Activated CD4-positive, alpha-beta T cell treated with anti-CD3 and anti-CD28 coated beads, Interleukin-2, amount 50 U/mL, for 16 hours (primary cell): ENCODE measurements around the gene GPX4.
A peak's percentile ranks its signal among the peaks of the same experiment; 100 is the strongest.
"Not testable (repeated sequence)": the region's sequence is repeated elsewhere in the genome, so short reads cannot be mapped to it uniquely, and the experiment has no call there.

ENCODE experiments used
- DNase-seq: peaks from one replicate; pipeline ENCODE4 v3.0.0-alpha.2; 2020

Gene GPX4

DNA sequence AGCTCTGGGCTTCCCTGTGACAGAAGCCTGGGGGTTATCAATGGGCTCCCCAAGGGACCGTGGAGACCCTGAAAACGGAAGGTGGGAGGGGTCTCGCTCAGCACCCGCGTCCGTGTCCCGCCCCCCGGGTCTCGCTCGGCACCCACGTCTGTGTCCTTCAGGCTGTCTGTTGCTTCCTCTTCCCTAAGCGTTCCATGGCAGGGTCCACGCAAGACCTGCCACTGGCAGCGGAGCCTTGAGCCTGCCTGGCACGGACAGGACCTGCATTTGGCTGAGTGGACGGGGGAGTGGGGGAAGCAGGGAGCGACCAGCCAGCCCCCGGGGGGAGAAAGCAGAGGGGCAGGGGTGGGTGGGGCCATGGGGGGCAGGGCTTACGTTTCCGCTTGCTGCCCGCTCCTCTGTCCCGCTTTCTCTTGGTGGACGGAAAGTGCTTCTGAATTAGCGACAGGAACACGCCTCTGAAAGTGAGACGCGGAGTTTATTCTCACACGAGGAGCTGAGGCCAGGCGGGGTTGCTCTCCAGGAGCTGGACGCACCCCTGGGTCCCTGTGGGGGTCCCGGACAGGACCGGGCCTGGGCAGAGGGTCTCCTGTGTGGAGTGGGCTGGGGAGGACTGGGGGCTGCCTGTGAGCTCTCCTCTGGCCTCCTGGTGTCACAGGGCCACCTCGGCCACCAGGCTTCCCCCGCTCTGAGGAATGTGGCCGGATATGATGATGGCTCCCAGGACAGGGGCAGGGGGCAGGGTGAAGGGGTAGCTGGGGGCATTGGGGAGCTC, 12.0 kb downstream of the GPX4 start:
- DNase-seq: no peak

DNA sequence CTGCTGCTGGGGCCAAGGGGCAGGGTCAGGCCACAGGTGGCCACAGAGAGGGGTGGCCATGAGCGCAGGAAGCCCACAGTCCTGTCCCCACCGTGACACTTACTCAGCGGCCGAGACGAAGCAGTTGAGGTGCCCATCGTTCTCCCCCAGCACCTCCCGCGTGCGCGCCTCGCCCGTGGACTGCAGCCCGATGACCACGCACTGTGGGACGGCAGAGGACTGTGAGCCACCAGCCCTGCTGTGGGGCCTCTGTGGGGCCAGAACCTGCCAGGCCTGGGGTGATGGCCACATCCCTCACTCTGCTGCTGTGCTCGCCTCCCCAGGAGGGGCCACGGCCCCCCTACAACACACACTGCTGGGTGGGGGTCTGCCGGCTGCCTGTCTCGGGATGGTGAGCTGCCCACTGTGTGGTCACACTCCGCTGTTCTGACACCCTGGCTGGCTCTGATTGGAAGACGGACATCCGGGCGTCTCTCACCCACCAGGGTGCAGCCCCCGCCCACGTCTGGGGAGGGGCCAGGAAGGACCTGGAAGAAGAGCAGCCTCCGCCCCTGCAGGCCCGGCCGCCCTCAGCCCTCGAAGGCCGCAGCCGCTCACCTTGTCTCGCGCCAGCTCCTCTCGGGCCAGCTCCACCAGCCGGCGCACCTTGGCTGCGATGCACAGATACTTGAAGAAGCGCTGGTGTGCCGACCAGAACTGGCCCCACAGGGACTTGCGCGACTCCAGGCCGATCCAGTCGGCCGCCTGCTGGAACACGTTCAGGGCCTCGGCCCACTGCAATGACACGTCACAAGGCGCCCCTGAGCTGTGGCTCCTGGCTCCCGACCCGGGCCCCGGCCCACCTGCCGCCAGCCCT, 13.2 kb downstream of the GPX4 start:
- no peak for DNase-seq

DNA sequence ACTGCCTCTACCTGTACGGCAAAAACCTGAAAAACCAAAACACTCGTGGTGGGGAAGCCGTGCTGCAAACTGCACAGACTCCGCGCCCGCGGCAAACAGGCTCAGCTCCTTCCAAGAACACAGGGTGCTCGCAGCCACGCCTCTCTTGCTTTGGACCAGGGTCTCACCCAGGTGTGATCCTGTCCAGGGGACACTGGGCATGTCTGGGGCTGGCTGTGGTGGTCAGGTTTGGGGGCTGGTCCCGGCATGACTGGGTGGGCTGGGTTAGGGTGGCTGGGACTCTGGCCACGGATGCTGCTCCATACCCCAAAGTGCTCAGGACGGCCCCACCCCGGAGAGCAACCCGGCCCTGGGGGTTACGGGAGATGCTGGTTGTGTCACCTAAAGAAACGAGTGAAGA, 13.9 kb downstream of the GPX4 start:
- no peak for DNase-seq

DNA sequence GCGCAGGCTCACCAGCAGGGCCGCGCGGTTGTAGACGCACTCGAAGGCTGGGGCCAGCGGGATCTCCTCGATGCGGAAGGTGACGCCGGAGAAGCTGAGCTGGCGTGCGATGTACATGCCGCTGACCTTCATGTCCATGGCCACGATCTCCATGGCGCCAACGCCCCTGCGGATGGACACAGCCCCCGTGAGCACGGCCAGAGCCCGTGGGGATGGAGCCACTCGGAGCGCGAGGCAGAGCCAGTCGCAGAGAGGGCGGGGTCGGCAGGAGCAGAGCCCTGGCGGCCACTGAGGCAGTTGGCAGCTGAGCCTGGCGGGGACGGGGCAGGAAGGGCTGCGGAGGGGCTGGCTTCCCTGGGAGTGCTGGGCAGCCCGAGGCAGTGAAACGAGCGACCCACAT, 15.2 kb downstream of the GPX4 start:
- no peak for DNase-seq

DNA sequence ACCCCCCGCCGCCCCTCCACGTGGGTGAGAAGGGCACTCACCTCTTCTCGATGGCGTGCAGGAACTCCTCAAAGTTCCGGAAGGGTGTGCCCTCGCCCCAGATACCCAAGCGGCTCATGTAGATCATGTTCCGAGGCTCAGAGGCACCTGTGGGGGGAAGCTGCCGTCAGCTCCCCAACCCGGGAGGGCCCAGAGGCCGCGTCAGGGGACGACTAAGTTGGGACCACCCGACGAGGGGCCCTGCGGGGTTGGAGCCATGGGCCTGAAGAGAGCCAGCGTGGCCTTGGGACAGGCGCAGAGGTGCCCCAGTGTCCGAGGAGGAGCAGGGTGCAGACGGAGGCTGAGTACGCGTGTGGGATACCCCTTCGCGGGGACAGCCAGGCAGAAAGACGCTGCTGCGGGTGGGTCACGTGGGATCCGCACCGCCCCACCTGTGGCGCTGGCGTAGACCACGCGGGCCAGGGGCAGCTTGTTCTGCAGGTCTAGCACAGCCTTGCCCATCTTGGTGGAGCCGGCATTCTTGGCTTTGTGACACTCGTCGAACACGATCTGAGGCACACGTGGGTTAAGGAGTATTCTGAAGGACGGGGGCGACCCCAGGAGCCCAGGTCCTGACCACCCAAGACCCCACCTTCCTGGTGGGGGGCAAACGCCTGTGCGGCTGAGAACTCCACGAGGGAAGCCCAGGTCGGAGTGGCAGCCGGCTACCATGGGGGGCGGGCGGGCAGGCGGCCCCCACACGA, 15.9 kb downstream of the GPX4 start:
- no peak for DNase-seq

DNA sequence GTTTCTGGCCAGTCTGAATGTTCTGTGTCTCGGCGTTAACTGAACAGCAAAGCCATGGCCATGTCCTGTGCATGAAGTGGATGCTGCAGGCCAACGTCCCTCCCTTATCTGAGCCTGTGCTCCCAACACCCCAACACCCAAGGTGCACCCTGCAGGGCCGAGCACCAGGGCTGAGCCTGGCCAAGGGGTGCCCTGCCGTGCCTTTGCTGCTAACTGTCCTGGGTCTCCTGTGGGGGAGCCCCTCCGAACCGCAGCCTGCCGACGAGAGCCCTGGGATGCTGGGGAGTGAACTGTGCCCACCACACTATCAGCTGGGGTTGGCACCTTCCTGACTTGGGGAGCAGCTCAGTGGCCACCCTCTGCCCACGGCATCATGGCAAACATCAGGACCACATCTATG, 17.6 kb downstream of the GPX4 start:
- DNase-seq: no peak

DNA sequence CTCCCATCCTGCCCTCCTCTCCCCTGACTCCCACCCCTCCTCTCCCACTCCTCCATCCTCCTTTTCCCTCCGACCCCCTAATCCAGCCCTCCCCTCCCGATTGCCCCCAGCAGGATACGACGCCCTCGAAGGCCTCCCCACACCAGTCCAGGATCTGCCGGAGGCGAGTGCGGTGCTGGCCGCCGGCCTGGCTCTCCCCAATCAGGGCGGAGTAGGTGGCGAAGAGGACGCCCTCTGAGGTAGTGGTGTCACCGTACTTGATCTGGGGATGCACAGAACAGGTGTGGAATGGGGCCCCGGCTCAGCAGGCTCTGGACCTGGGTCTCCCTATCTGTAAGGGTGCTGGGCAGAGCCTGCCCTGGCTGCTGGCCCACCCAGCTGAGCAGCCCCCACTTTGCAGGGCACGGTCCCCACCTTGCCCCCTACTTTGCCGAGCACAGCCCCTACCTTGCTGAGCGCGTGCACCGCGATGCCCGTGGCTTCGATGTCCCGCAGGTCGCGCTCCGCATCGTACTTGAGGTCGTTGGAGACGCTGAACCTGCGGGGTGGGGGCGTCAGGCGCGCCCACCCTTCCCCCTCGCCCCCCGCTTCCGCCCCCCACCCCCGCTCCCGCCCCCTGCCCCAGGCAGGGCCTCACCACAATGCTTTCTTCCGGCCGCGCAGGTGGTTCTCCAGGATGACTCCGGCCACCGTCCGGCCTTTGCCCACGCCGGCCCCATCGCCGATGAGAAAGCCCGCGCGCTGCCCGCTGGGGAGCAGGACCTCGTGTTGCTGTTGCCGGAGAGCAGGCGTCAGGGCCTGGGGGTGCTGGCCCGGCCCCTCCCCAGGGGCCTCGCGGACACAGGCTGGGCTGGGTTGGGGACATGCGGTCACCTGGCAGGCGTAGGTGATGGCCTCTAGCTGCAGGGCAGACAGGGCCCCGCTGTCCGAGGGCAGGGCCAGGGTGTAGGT, 18.5 kb downstream of the GPX4 start:
- no peak for DNase-seq

DNA sequence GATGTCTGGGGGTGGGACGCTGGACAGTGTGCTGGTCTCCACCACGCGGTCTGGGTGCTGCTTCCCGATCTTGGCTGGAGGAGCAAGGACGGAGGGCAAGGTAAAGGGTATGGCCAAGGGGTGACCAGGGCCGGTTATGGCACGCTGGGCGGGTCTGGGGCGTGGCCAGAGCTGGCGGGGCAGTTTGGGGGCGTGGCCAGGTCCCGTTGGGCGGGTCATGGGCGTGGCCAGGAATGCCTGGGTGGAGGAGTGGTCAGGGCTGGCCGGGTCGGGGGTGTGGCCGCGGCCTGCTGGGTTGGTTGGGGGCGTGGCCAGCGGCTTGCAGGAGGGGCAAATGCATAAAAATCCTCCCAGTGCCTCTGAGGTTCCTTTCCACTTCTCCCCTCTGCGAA, 19.2 kb downstream of the GPX4 start:
- peak; percentile 83 for DNase-seq

DNA sequence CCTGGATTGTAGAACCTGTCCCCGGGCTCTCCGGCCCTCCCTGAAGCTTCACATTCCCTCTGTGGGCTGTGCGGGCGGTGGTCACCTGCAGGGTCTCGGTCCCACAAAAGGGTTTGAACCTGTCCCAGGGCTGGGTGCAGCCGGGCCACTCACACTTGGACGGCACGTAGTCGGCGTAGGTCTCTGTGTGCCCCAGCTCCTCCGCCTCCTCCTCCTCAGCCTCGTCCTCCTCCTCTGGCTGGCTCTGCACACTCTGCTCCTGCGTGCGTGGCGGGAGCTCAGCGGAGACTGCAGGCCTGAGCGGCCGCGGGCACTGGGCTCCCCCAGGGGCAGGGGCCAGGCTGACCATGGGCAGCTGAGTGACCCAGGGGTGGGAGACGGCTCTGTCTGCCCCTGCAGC, 19.6 kb downstream of the GPX4 start:
- no peak for DNase-seq

DNA sequence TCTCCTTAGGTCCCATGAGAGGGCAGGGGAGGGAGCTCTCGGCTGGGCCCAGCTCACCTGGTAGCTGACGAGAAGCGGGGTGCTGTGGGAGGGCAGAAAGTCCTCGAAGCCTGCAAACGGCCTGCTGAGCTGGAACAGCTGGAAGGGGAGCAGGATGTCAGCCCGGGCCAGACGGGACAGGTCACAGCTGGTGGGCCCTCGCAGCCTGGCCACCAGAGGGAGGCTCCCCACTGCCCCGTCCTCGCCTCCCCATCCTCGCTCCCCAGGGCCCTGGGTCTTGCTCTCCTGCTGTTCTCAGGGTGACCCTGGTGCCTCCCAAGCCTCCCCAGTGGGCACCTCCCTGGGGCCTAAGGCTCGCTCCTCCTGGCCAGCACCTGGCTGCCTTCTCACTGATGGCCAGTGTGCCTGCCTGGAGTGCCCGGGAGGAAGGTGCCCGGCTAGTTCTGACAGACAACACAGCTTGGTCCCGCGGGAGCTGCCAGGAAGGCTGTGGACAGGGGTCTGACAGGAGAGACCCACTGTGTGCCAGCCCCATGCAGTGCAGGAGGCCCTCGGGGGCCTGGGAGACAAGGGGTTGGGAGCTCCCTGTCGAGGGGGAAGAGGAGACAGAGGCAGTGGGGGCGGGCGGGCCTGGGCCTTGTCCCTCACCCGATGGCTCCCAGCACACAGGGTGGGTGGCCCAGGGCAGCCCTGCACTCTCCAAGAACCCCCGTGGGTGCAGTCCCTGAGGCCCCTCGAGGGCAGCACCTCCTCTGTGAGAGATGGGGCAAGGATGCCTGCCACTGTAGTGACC, 20.3 kb downstream of the GPX4 start:
- no peak for DNase-seq

DNA sequence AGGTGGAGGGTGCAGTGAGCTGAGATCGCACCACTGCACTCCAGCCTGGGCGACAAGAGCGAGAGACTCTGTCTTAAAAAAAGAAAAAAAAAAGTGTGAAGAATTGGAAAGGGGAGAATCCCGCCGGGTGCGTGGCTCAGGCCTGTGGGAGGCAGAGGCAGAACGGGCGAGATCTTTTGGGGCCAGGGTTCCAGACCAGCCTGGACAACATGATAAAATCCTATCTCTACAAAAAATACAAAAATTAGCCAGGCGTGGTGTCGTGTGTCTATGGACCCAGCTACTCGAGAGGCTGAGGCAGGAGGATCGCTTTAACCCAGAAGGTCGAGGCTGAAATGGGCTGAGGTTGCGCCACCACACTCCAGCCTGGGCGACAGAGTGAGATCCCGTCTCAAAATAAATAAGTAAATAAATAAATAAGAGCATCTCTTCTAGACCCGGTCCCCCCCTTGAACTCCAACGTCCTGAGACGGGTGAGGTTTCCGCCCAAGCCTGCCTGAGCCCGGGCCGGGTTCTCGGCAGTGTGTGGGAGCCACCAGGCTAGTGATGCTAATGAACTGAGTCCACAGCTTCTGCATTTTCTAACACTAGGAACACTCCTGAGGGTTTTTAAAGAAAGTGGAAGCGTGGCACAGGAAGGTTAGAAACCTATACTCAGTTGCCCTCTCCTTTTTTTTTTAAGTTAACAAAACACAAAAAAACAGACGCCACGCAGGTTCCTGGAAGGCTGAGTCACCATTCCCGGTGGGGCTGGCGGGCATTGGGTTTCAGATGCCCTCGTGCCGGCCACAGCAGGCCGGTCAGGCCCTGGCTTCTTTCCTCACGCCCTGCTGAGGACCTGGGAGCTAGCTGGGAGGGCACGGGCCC, 22.0 kb downstream of the GPX4 start:
- DNase-seq: no peak

DNA sequence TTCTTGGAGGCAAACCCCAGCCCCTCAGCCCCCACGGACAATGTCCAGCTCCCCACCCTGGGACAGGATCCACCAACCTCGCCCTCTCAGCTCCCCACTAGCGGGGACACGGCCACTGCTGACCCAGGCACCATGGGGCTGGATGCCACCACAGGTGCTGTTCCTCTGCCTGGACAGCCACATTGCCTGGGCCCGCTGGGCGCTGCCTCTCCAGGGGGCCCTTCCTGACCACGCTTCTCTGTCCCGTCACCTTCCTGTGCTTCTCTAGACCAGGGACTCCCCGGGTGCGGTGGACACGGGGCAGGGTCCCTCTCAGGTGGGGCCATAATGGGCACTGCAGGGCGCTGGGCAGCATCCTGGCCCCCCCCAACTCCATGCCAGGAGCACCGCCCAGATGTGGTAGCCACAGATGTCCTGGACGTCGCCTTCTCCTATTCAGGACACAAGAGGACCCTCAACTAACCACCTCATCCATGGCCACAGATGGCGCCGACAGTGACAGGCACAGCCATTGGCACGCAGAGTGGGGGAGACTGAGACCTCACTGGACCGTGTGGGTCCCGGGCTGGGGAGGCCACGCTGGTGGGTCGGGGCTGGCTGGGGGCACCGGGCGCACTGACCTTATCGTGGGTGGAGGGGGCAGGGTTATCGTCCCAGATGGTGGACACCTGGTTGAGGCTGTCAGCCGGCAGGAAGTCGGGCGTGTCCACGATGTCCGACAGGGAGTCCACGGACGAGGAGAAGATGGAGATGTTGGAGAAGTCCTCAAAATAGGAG, 23.4 kb downstream of the GPX4 start:
- DNase-seq: no peak

DNA sequence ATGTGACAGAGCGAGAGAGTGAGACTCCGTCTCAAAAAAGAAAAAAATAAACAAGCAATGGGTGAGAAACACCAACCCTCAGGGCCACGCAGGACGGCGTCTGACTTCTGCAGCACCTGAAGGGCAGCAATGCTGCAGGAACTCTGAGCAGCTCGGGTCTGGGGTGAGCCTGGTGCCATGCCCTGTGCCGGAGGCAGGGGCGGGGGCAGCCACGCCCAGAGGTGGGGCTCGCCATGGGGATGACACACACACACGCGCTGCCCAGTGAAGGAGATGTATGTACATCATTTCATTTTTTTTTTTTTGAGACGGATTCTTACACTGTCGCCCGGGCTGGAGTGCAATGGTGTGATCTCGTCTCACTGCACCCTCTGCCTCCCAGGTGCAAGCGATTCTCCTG, 24.3 kb downstream of the GPX4 start:
- DNase-seq: no peak

DNA sequence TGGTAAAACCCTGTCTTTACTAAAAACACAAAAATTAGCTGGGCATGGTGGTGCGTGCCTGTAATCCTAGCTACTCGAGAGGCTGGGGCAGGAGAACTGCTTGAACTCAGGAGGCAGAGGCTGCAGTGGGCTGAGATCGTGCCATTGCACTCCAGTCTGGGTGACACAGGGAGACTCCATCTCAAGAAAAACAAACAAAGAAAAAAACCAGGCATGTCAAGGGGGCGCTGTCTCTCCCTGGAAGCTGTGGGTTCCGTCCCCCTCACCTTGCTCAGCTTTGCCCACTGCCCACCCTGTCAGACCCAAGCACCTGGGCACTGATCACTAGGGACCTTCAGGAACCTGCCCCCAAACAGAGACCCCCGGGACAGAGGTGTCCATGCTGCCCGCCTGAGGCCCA, 25.3 kb downstream of the GPX4 start:
- DNase-seq: not testable (repeated sequence)

DNA sequence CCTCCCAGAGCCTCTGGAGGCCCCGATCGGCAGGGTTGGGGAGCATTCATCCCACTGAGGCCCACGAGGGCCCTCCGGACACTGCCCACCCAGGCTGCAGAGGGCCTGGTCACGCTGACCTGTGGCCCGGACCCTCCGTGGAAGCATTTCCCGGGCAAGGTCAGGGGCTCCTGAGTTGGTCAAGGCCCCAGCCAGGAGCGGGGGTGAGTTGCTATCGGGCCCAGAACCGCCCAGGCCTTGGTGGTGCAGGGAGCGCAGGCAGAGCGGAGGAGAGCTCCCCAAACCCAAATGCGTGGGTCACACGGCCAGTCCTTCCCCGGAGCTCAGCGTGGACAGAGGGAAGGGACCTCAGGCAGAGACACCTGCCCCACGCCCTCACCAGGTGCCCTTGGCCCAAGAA, 25.7 kb downstream of the GPX4 start:
- no peak for DNase-seq

DNA sequence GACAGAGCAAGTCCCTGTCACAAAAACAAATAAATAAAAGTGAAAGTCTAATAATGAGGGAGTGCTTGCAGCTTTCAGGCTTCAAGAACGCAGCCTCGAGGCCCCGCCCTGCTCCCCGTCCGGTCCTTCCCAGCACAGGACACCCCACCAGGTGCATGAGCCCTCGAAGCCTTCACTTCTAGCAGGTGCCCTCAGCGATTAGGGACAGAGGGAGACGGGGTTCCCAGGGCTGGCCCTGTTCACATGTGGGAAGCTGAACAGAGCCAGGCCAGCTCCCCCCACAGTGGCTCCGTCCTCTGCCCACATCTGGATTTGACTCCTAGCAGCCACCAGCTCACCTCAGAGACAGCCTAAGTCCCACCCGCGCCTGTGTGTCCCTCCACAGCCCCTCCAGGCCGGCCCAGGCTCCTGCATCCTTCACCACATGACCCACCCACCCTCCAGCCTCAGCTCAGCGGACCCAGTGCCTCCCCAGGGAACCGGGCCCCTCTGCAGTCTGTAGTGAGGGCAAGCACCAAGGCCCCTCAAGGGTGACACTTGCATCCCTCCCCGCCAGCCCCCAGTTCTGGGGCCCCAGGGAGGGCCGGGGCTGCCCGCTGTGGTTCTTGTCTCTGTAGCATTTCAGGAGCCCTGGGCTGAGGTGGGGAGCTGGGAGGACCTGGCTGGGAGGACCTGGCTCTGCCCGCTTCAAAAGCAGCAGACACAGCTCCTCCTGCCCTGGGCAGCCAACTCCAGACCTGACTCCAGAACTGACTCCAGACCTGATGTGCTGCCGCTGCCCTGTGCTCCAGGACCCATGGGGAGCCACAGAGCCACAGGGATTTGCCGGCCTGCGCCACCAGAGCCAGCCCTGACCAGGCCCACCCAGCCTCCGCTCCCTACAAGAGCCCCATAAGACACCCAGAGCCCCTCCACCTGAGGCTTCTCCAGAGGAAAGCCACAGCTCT, 27.2 kb downstream of the GPX4 start:
- DNase-seq: peak; percentile 55

DNA sequence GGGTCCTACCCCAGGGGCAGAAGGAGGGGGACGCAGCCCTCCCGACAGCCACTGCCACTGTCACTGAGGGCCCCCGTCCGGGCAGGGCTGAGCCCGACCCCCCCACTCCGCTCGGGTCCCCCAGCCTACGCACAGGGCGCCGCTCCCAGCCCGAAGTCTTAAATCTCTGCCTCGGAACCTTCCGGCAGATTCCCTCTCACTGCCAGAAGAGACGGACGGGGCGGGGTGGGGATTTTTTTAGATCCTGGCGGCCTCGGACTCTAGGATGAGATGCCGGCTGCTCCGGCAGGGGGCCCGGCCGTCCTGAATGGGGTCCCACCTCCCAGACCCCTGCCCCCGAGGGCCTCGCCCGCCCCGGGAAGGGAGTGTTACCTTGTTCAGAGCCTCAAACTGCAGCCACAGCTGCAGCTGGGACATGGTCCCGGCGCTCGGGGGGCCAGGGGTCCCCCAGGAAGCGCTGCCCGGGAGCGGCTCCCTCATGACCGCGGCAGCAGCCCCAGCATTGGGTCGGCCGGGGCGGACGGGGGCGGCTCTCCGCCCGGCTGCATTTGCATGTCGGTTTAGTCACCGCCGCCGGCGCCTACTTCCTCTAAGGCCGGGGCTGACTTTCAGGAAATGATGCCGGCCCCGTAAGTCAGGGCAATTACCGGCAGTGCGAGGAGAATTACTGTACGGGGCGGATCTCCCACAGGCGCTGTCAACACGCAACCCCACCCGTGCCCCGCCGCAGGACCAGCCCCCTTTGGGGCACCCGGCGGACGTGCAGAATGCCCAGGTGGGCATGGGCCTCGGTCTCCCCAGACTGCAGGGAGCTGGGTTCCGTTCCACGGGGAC, 28.1 kb downstream of the GPX4 start:
- DNase-seq: peak; percentile 92
